Parathyroid adenoma (tissue), 2 donors: ENCODE data around the gene SPI1.

Source experiments
- H2AFZ ChIP-seq: fragments of 300-600 bp; sonication (generic); one replicate; pipeline ENCODE4 v1.7.0; 2017; ENCODE audit warnings: antibody characterized with exemption, mild to moderate bottlenecking
- H3K27ac ChIP-seq: fragments of 300-600 bp; sonication (generic); one replicate; pipeline ENCODE4 v1.7.0; 2017
- H3K27me3 ChIP-seq: fragments of 300-600 bp; sonication (generic); one replicate; pipeline ENCODE4 v1.7.0; 2017; ENCODE audit warnings: low read length; ENCODE audit not compliant: control insufficient read depth, insufficient read depth
- H3K36me3 ChIP-seq: fragments of 300-600 bp; sonication (generic); one replicate; pipeline ENCODE4 v1.7.0; 2017; ENCODE audit warnings: low read length; ENCODE audit not compliant: control insufficient read depth, insufficient read depth
- H3K4me1 ChIP-seq: fragments of 300-600 bp; sonication (generic); one replicate; pipeline ENCODE4 v1.7.0; 2017; ENCODE audit warnings: control low read depth
- H3K4me2 ChIP-seq: fragments of 300-600 bp; sonication (generic); one replicate; pipeline ENCODE4 v1.7.0; 2017; ENCODE audit warnings: low read length
- H3K4me3 ChIP-seq: fragments of 300-600 bp; sonication (generic); one replicate; pipeline ENCODE4 v1.7.0; 2017; ENCODE audit warnings: low read depth, low read length
- H3K79me2 ChIP-seq: fragments of 300-600 bp; sonication (generic); one replicate; pipeline ENCODE4 v1.7.0; 2017; ENCODE audit warnings: control low read depth
- H3K9ac ChIP-seq: fragments of 300-600 bp; sonication (generic); one replicate; pipeline ENCODE4 v1.7.0; 2017; ENCODE audit warnings: mild to moderate bottlenecking
- H3K9me3 ChIP-seq: fragments of 300-600 bp; sonication (generic); one replicate; pipeline ENCODE4 v1.7.0; 2017; ENCODE audit warnings: low read length; ENCODE audit not compliant: control insufficient read depth
- TF ChIP-seq, protein P1 (sequence below): fragments of 300-600 bp; sonication (generic); IDR thresholded peaks from one replicate; pipeline ENCODE4 v1.7.0; 2017; ENCODE audit warnings: antibody characterized with exemption, mild to moderate bottlenecking
- donor health status: primary hyperparathyroidism.

SPI1 gene

DNA sequence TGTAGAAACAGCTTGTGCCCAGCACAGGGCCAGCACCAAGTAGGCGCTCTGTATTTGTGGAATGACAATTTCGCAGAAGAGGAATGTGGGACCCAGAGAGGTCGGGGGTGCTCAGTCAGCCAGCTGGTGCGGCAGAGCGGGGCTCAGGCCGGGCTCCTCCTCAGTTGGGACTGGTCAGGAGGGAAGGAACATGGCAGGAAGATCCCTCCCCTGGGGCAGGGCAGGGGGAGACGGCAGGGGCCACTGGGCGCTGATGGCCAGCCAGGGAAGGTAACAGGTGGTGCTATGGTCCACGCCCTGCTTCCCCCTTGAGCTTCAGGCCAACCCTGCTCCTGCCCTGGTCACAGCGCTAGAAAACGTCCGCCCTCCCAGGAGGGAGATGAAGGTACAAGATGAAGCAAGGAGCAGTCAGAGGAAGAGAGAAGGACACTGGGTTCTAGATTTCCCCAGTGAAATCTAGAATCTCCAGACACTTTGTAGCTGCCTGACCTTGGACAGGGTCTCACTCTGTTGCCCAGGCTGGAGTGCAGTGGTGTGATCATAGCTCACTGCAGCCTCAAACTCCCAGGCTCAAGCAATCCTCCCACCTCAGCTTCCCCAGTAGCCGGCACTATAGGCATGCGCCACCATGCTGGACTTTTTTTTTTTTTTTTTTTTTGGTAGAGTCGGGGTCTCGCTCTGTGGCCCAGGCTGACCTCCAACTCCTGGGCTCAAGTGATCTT lies 13.5 kb upstream of the SPI1 start:
- H3K4me3 ChIP-seq, result no peak overlapping the region
- no peak overlapping the region for H3K4me2 ChIP-seq
- TF ChIP-seq, protein P1, sequence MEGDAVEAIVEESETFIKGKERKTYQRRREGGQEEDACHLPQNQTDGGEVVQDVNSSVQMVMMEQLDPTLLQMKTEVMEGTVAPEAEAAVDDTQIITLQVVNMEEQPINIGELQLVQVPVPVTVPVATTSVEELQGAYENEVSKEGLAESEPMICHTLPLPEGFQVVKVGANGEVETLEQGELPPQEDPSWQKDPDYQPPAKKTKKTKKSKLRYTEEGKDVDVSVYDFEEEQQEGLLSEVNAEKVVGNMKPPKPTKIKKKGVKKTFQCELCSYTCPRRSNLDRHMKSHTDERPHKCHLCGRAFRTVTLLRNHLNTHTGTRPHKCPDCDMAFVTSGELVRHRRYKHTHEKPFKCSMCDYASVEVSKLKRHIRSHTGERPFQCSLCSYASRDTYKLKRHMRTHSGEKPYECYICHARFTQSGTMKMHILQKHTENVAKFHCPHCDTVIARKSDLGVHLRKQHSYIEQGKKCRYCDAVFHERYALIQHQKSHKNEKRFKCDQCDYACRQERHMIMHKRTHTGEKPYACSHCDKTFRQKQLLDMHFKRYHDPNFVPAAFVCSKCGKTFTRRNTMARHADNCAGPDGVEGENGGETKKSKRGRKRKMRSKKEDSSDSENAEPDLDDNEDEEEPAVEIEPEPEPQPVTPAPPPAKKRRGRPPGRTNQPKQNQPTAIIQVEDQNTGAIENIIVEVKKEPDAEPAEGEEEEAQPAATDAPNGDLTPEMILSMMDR, result no peak
- H3K27ac ChIP-seq, result no peak overlapping the region
- no peaks in the 10 kb centered on the region for H3K79me2 ChIP-seq
- H3K36me3 ChIP-seq, result no peaks in the 10 kb centered on the region
- no peaks in the 10 kb centered on the region for H3K4me1 ChIP-seq
- H2AFZ ChIP-seq, result no peak overlapping the region
- no peaks in the 10 kb centered on the region for H3K9me3 ChIP-seq
- no peaks in the 10 kb centered on the region for H3K27me3 ChIP-seq
- no peak overlapping the region for H3K9ac ChIP-seq

DNA sequence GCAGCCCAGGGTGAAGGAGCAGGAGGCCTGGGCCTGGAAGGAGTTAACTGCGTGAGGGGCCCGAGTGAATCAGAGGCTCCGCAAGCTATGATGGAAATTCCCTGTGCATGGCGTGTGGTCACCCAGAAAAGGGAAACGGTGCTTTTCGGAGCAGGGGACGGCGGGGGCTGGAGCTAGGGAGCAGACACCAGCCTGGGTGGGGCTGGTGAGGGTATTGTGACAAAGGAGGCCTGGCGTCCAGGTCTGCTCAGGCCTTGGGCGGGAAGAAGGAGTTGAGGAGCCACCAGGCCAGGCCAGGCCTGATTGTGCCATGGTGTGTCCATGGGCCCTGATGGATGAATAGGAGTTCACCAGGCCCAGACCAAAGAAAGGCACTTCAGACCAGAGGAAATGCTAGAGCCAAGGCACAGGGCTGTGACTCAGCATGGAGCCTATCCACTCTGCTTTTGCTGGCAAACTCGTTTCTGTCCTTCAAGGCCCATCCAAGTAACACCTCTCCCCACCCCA lies 12.8 kb upstream of the SPI1 start:
- Histone ChIP-seq H3K36me3 (no peaks in the 10 kb centered on the region), H2AFZ (no peak overlapping the region), H3K79me2 (no peaks in the 10 kb centered on the region), H3K4me2 (no peak overlapping the region), H3K4me3 (no peak overlapping the region), H3K27ac (no peak overlapping the region), H3K9ac (no peak overlapping the region), H3K9me3 (no peaks in the 10 kb centered on the region), H3K4me1 (no peaks in the 10 kb centered on the region), H3K27me3 (no peaks in the 10 kb centered on the region)
- TF ChIP-seq, protein P1, result no peak

DNA sequence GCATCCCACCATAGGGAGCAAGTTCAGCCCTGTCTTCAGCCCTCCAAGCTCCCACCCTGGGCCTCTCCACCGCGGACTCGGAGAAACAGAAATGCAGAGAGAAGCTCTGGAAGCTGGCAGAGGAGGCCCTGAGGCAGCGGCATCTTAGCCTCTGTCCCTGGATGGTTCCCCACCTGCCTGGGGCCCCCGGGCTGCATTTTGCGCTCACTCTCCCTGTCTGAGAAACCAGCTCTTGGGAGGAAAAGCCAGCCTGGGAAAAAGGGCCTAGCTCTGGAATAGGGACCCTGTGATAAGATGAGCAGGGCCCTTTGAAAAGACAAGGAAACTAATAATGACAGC lies 12.0 kb upstream of the SPI1 start:
- Histone ChIP-seq H3K36me3 (no peaks in the 10 kb centered on the region), H3K9ac (no peak overlapping the region), H3K9me3 (no peaks in the 10 kb centered on the region), H3K4me3 (no peak overlapping the region), H3K27me3 (no peaks in the 10 kb centered on the region), H3K4me1 (no peaks in the 10 kb centered on the region), H3K27ac (no peak overlapping the region), H3K4me2 (no peak overlapping the region), H2AFZ (no peak overlapping the region), H3K79me2 (no peaks in the 10 kb centered on the region)
- TF ChIP-seq, protein P1, result no peak

DNA sequence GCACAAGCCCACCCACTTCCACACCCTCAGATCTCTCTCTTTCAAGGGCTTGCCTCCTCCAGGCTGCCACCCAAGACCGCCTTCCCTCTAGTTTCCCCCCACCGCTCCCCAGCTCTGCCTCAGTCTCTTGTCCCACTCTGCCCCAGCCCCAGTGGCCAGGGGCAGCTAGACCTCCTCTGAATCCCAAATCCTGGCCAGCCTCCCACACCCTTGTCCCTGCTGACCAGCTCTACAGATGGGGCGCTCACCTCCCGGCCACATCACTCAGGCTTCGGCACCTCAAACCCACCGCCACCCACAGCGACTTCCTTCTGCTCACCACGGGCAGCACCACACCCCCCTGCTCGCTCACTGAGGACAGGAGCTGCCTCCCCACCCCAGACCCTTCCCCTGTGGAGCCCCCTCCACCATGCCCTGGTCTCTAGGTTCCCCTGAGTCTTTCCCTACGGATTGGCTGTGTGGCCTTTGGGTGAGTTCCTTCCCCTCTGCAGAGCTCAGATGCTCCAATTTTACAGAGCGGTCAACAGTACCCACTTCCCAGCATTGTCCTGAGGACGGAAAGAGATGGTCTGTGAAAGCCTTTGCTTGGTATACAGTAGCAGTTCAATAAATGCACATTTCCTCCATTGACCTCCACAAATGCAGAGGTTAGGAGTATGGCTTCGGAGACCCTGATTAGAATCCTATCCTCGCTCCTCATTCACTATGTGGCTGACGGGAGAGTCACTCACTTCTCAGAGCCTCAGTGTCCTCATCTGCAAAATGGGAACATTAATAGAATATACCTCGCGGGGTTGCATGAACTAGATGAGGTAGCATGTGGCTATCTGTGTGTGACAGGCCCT lies 11.5 kb upstream of the SPI1 start:
- H3K4me1 ChIP-seq, result no peaks in the 10 kb centered on the region
- no peak overlapping the region for H3K4me2 ChIP-seq
- no peak overlapping the region for H3K9ac ChIP-seq
- H2AFZ ChIP-seq, result no peak overlapping the region
- no peaks in the 10 kb centered on the region for H3K9me3 ChIP-seq
- TF ChIP-seq, protein P1, result no peak
- H3K27ac ChIP-seq, result no peak overlapping the region
- H3K36me3 ChIP-seq, result no peaks in the 10 kb centered on the region
- H3K4me3 ChIP-seq, result no peak overlapping the region
- H3K79me2 ChIP-seq, result no peaks in the 10 kb centered on the region
- H3K27me3 ChIP-seq, result no peaks in the 10 kb centered on the region
